ENCODE results near the gene SLC25A21. TPM values are rescaled to one million over a fixed set of nuclear protein-coding genes. Genes with fewer than 3 reads are reported as not detected.
"Not testable (repeated sequence)": the region's sequence is repeated elsewhere in the genome, so short reads cannot be mapped to it uniquely, and the experiment has no call there.

SLC25A21 gene
- total RNA-seq, 1 donor from 2014 or later, result 6.4 TPM

- no peak for DNase-seq (ENCODE audit: low spot score)
- H3K4me3 ChIP-seq, result no peak overlapping the region
- H3K9me3 Mint-ChIP-seq, result no peaks in the 10 kb centered on the region
- H3F3A ChIP-seq (ENCODE audit: low read depth), result no peaks in the 10 kb centered on the region
- H4K20me1 ChIP-seq (ENCODE audit: low read depth), result no peaks in the 10 kb centered on the region
- H3K27ac ChIP-seq, result no peak overlapping the region
- TF ChIP-seq CTCF (IDR thresholded peaks at IDR 0.05) (no peak), EZH2phosphoT487 (IDR thresholded peaks at IDR 0.05) (no peak), EZH2 (IDR thresholded peaks at IDR 0.05) (no peak)
- H3K27me3 Mint-ChIP-seq (ENCODE audit: insufficient read depth, low read depth), result no peaks in the 10 kb centered on the region
- H3K27ac Mint-ChIP-seq, result no peak overlapping the region
- H3K4me1 ChIP-seq, result peaks cover 7% of the 10 kb centered on the region
- H3K9ac ChIP-seq, result no peak overlapping the region
- no peaks in the 10 kb centered on the region for H3K79me2 ChIP-seq (ENCODE audit: low read depth)
- no peaks in the 10 kb centered on the region for H3K27me3 ChIP-seq
- no peak overlapping the region for H3K4me2 ChIP-seq
- H3K4me3 Mint-ChIP-seq, result no peak overlapping the region
- no peaks in the 10 kb centered on the region for H3K9me3 ChIP-seq (ENCODE audit: low read depth)
- no peaks in the 10 kb centered on the region for H3K4me1 Mint-ChIP-seq
- no peaks in the 10 kb centered on the region for H3K36me3 ChIP-seq
- no peak overlapping the region for H2AFZ ChIP-seq (replicated peaks)
- no peaks in the 10 kb centered on the region for H3K36me3 Mint-ChIP-seq
These were observed 91.2 kb downstream of the SLC25A21 start for GRCh38 chr14:37081218-37081617.

DNA sequence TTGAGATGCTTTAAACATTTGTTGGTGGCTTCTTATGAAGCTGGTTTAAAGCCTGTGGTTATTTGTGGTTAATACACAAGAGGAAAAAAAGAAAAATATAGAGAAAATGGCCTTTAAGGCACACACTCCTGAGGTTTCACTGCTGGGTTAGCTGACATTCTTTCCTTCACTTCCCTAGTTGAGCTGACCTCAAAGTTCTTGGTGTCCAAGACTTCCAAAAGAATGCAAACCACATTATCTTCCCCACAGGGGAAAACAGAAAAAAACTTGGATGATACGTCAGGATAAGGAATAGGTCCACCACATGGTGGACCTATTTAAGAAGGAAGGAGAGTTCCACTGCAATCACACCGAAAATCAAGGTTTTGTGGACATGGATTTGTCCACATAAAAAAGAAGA lies 94.3 kb downstream of the SLC25A21 start:
- no peaks in the 10 kb centered on the region for H3F3A ChIP-seq (ENCODE audit: low read depth)
- no peak overlapping the region for H3K4me3 ChIP-seq
- no peaks in the 10 kb centered on the region for H3K79me2 ChIP-seq (ENCODE audit: low read depth)
- no peak overlapping the region for H3K4me2 ChIP-seq
- no peak for DNase-seq (ENCODE audit: low spot score)
- H3K27me3 ChIP-seq, result no peaks in the 10 kb centered on the region
- TF ChIP-seq CTCF (IDR thresholded peaks at IDR 0.05) (no peak), EZH2 (IDR thresholded peaks at IDR 0.05) (no peak)
- no peak overlapping the region for H2AFZ ChIP-seq (replicated peaks)
- Mint-ChIP-seq H3K36me3 (no peaks in the 10 kb centered on the region), H3K9me3 (no peaks in the 10 kb centered on the region), H3K4me1 (no peaks in the 10 kb centered on the region), H3K27ac (no peak overlapping the region), H3K27me3 (ENCODE audit: insufficient read depth, low read depth) (no peaks in the 10 kb centered on the region), H3K4me3 (no peak overlapping the region)
- no peaks in the 10 kb centered on the region for H3K9me3 ChIP-seq (ENCODE audit: low read depth)
- no peak overlapping the region for H3K27ac ChIP-seq
- no peak overlapping the region for H3K9ac ChIP-seq
- H4K20me1 ChIP-seq (ENCODE audit: low read depth), result no peaks in the 10 kb centered on the region
- peaks cover 7% of the 10 kb centered on the region for H3K4me1 ChIP-seq
- no peaks in the 10 kb centered on the region for H3K36me3 ChIP-seq

DNA sequence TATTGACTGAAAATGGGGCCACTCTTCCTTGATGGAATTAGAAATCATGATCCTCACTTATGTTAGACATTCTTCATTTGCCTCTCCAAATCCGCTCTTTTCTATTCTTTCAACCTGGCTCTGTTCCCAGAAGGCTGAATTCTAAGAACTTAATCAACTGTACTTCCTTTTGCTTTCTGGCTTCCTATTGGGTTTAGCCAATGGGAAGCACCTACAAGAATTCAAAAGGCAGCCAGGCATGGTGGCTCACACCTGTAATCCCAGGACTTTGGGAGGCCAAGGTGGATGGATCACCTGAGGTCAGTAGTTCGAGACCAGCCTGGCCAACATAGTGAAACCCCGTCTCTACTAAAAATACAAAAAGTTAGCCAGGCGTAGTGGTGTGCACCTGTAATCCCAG lies 98.1 kb downstream of the SLC25A21 start:
- not testable (repeated sequence) for H3K4me2 ChIP-seq; H3K27ac ChIP-seq; DNase-seq (ENCODE audit: low spot score); H3K79me2 ChIP-seq (ENCODE audit: low read depth); H3K4me1 ChIP-seq; H3K27ac Mint-ChIP-seq; H3F3A ChIP-seq (ENCODE audit: low read depth); H3K36me3 Mint-ChIP-seq; H3K9me3 ChIP-seq (ENCODE audit: low read depth); H3K4me3 Mint-ChIP-seq; H3K4me3 ChIP-seq; H3K9ac ChIP-seq; H3K27me3 Mint-ChIP-seq (ENCODE audit: insufficient read depth, low read depth); H3K9me3 Mint-ChIP-seq; H3K27me3 ChIP-seq; H2AFZ ChIP-seq (replicated peaks); H3K4me1 Mint-ChIP-seq; H4K20me1 ChIP-seq (ENCODE audit: low read depth); H3K36me3 ChIP-seq

DNA sequence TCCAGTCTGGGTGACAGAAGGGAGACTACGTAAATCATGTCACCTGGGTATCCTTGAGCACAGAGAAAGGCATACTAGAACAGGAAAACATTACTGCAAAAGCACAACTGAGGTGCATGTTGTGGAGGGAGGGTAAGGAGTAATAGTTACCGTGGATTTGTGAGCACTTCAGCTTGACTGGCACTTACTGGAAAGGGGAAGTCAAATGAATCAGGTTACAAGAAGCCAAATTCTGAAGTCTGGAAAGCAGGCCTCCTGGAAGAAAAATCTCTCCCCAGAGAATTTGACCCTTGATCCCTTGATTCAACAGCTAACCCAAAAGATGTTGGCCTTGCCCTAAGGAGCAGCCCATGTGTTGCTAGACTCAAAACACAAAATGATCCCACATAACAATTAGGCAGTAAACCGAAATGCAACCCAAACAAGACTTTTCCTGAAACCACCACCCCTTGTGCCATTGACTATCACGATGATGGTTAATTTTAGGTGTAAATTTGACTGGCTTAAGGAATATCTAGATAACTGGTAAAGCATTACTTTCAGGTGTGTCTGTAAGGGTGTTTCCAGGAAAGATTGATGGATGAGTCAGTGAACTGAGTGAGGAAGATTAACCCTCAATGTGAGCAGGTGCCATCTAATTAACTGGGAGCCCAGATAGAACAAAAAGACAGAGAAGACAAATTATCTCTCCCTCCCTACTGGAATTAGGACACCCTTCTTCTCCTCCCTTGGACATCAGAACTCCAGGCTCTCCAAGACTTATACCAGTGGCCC lies 108.8 kb downstream of the SLC25A21 start:
- H3K36me3 ChIP-seq, result no peaks in the 10 kb centered on the region
- H3K4me1 ChIP-seq, result peaks cover 19% of the 10 kb centered on the region
- Mint-ChIP-seq H3K36me3 (no peaks in the 10 kb centered on the region), H3K4me3 (no peak overlapping the region), H3K4me1 (peaks cover 4% of the 10 kb centered on the region), H3K9me3 (no peaks in the 10 kb centered on the region), H3K27ac (no peak overlapping the region), H3K27me3 (ENCODE audit: insufficient read depth, low read depth) (no peaks in the 10 kb centered on the region)
- H3K9ac ChIP-seq, result no peak overlapping the region
- TF ChIP-seq EZH2 (IDR thresholded peaks at IDR 0.05), result no peak
- TF ChIP-seq CTCF (IDR thresholded peaks at IDR 0.05), result no peak
- no peak for TF ChIP-seq EZH2phosphoT487 (IDR thresholded peaks at IDR 0.05)
- H2AFZ ChIP-seq (replicated peaks), result no peak overlapping the region
- no peak for DNase-seq (ENCODE audit: low spot score)
- H3K27me3 ChIP-seq, result no peaks in the 10 kb centered on the region
- no peaks in the 10 kb centered on the region for H3K9me3 ChIP-seq (ENCODE audit: low read depth)
- no peaks in the 10 kb centered on the region for H3K79me2 ChIP-seq (ENCODE audit: low read depth)
- H4K20me1 ChIP-seq (ENCODE audit: low read depth), result no peaks in the 10 kb centered on the region
- H3F3A ChIP-seq (ENCODE audit: low read depth), result no peaks in the 10 kb centered on the region
- no peak overlapping the region for H3K27ac ChIP-seq
- no peak overlapping the region for H3K4me3 ChIP-seq
- H3K4me2 ChIP-seq, result no peak overlapping the region
